ENCODE results near the gene TK2. TPM values are rescaled to one million over a fixed set of nuclear protein-coding genes. Genes with fewer than 3 reads are reported as not detected.

Gene TK2
- total and polyA plus RNA-seq, 4 donors = 10.5 to 31.9 (median 21.0) TPM

DNA sequence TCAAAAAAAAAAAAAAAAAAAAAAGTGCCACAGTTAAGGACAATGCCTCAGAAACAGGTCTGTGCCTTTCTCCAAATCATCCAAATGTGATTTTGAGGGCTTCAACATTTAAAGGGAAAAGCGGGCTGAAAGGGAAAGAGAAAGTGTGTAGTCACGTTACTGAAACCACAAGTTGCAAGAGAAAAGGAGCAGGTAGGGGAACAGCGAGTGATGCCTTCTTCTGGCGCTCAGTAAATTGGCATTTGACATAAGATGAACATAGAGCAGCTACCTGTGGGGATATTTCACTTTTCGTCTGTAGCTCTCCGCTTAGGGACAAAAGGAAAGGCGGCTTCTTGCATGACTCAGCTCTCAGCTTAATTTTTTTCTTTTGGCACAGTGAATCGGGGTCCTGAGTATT, 40.4 kb upstream of the TK2 start:
- DNase-seq (ENCODE audit: low spot score) = no peak
- Histone ChIP-seq H3K27me3 (ENCODE audit: control insufficient read depth in 4 of 4, insufficient read depth in 4 of 4, low read length in 3 of 4) (no peaks in the 10 kb centered on the region), H3K36me3 (ENCODE audit: control insufficient read depth in 4 of 4, insufficient read depth in 3 of 4, low read depth in 1 of 4, low read length in 3 of 4) (no peaks in the 10 kb centered on the region), H3K9ac (ENCODE audit: low read depth in 1 of 2, low read length in 2 of 2) (no peak overlapping the region), H3K4me1 (ENCODE audit: control insufficient read depth in 4 of 4, insufficient read depth in 4 of 4, low read length in 3 of 4) (no peaks in the 10 kb centered on the region), H3K27ac (ENCODE audit: low read depth in 1 of 2, low read length in 2 of 2) (no peak overlapping the region), H3K4me3 (ENCODE audit: low read depth in 1 of 3, low read length in 3 of 3) (no peak overlapping the region), H3K9me3 (ENCODE audit: control insufficient read depth in 4 of 4, low read length in 3 of 4) (no peaks in the 10 kb centered on the region)
- TF ChIP-seq HNF4G (IDR thresholded peaks at IDR 0.05) (no peak), SP1 (IDR thresholded peaks at IDR 0.05) (no peak), NR2F2 (IDR thresholded peaks at IDR 0.05) (no peak)
- WGBS = 81% methylated on average over 8 of the region's 8 CpGs

DNA sequence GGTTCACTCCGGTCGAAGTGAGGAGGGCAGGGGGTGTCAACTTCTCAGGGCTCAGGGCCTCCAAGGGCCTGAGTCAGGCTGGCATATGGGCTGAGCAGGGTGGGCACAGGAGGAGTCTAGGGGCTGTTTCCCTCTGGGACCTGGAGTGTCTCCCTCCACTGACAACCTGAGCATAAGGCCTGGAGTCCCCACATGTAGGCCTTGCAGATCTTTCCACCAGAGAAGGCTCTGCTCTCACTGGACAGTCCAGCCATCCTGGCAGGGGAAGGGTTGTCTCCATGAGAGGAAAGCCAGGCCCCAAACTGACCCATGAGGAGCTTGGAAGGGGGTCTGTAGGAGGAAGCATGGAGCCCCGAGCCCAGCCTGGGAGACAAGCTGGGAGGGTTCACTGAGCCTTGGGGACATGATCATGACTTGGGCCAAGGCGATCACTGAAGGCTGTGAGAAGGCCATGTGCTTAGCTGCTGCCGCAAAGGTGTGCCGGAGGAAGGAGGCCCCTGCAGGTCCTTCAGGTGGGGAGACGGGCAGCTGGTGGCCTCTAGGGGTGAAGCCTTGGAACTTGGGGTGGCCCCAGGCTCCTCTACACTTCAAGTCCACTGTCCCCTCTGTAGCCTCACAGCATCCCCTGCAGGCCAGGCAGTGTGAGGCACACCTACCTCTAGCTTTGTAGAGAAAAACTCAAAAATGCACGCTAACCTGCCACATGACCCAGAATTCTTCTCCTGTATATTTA, 39.2 kb upstream of the TK2 start:
- no peak overlapping the region for H3K27ac ChIP-seq (ENCODE audit: low read depth in 1 of 2, low read length in 2 of 2)
- H3K36me3 ChIP-seq (ENCODE audit: control insufficient read depth in 4 of 4, insufficient read depth in 3 of 4, low read depth in 1 of 4, low read length in 3 of 4) = no peaks in the 10 kb centered on the region
- no peaks in the 10 kb centered on the region for H3K9me3 ChIP-seq (ENCODE audit: control insufficient read depth in 4 of 4, low read length in 3 of 4)
- H3K4me3 ChIP-seq (ENCODE audit: low read depth in 1 of 3, low read length in 3 of 3) = no peak overlapping the region
- no peak for DNase-seq (ENCODE audit: low spot score)
- WGBS = 87% methylated on average over 8 of the region's 8 CpGs
- TF ChIP-seq JUND (IDR thresholded peaks at IDR 0.05) = no peak
- TF ChIP-seq, protein P1, sequence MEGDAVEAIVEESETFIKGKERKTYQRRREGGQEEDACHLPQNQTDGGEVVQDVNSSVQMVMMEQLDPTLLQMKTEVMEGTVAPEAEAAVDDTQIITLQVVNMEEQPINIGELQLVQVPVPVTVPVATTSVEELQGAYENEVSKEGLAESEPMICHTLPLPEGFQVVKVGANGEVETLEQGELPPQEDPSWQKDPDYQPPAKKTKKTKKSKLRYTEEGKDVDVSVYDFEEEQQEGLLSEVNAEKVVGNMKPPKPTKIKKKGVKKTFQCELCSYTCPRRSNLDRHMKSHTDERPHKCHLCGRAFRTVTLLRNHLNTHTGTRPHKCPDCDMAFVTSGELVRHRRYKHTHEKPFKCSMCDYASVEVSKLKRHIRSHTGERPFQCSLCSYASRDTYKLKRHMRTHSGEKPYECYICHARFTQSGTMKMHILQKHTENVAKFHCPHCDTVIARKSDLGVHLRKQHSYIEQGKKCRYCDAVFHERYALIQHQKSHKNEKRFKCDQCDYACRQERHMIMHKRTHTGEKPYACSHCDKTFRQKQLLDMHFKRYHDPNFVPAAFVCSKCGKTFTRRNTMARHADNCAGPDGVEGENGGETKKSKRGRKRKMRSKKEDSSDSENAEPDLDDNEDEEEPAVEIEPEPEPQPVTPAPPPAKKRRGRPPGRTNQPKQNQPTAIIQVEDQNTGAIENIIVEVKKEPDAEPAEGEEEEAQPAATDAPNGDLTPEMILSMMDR (IDR thresholded peaks at IDR 0.05; ENCODE audit: low read depth, low read length, missing input control) = peak; percentile 52
- TF ChIP-seq RAD21 (IDR thresholded peaks at IDR 0.05) = peak; percentile 68 to 80
- TF ChIP-seq, protein P2, sequence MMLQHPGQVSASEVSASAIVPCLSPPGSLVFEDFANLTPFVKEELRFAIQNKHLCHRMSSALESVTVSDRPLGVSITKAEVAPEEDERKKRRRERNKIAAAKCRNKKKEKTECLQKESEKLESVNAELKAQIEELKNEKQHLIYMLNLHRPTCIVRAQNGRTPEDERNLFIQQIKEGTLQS (IDR thresholded peaks at IDR 0.05) = no peak
- no peak for TF ChIP-seq RXRA (IDR thresholded peaks at IDR 0.05)
- TF ChIP-seq TAF1 (conservative IDR thresholded peaks at IDR 0.05) = no peak
- H3K4me1 ChIP-seq (ENCODE audit: control insufficient read depth in 4 of 4, insufficient read depth in 4 of 4, low read length in 3 of 4) = no peaks in the 10 kb centered on the region
- H3K9ac ChIP-seq (ENCODE audit: low read depth in 1 of 2, low read length in 2 of 2) = no peak overlapping the region
- no peaks in the 10 kb centered on the region for H3K27me3 ChIP-seq (ENCODE audit: control insufficient read depth in 4 of 4, insufficient read depth in 4 of 4, low read length in 3 of 4)

DNA sequence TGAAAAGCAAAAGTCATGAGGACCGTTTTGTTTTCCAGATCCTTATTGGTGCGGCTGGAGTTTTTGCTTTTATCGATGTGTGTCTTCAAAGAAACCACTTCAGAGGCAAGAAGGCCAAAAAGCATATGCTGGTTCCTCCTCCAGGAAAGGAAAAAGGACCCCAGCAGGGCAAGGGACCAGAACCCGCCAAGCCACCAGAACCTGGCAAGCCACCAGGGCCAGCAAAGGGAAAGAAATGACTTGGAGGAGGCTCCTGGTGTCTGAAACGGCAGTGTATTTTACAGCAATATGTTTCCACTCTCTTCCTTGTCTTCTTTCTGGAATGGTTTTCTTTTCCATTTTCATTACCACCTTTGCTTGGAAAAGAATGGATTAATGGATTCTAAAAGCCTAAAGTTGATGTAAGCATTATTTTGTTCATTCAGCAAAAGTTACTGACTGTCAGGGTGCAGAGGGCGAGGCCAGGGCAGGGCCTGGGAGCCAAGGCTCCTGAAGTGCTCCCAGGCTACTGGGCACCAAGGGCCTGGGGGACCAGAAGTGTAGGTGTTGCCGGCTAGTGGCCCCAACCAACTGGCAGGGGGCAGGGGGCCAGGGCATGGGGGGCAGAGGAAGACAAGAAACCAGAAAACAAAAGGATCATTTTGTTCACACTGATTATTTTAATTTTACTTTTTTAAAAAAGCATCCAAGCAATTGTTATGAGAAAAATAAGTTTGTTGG, 38.1 kb upstream of the TK2 start:
- peak overlapping the region in 1 of 2 donors; percentile 31 for H3K27ac ChIP-seq (ENCODE audit: low read depth in 1 of 2, low read length in 2 of 2)
- WGBS = 76% methylated on average over 7 of the region's 7 CpGs
- TF ChIP-seq, protein P3, sequence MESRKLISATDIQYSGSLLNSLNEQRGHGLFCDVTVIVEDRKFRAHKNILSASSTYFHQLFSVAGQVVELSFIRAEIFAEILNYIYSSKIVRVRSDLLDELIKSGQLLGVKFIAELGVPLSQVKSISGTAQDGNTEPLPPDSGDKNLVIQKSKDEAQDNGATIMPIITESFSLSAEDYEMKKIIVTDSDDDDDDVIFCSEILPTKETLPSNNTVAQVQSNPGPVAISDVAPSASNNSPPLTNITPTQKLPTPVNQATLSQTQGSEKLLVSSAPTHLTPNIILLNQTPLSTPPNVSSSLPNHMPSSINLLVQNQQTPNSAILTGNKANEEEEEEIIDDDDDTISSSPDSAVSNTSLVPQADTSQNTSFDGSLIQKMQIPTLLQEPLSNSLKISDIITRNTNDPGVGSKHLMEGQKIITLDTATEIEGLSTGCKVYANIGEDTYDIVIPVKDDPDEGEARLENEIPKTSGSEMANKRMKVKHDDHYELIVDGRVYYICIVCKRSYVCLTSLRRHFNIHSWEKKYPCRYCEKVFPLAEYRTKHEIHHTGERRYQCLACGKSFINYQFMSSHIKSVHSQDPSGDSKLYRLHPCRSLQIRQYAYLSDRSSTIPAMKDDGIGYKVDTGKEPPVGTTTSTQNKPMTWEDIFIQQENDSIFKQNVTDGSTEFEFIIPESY (IDR thresholded peaks at IDR 0.05) = no peak
- no peak for TF ChIP-seq EGR1 (IDR thresholded peaks at IDR 0.05; ENCODE audit: low read depth in 2 of 2)
- TF ChIP-seq, protein P4, sequence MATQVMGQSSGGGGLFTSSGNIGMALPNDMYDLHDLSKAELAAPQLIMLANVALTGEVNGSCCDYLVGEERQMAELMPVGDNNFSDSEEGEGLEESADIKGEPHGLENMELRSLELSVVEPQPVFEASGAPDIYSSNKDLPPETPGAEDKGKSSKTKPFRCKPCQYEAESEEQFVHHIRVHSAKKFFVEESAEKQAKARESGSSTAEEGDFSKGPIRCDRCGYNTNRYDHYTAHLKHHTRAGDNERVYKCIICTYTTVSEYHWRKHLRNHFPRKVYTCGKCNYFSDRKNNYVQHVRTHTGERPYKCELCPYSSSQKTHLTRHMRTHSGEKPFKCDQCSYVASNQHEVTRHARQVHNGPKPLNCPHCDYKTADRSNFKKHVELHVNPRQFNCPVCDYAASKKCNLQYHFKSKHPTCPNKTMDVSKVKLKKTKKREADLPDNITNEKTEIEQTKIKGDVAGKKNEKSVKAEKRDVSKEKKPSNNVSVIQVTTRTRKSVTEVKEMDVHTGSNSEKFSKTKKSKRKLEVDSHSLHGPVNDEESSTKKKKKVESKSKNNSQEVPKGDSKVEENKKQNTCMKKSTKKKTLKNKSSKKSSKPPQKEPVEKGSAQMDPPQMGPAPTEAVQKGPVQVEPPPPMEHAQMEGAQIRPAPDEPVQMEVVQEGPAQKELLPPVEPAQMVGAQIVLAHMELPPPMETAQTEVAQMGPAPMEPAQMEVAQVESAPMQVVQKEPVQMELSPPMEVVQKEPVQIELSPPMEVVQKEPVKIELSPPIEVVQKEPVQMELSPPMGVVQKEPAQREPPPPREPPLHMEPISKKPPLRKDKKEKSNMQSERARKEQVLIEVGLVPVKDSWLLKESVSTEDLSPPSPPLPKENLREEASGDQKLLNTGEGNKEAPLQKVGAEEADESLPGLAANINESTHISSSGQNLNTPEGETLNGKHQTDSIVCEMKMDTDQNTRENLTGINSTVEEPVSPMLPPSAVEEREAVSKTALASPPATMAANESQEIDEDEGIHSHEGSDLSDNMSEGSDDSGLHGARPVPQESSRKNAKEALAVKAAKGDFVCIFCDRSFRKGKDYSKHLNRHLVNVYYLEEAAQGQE (IDR thresholded peaks at IDR 0.05) = no peak
- TF ChIP-seq YY1 (IDR thresholded peaks at IDR 0.05) = no peak
- no peak for TF ChIP-seq HNF4G (IDR thresholded peaks at IDR 0.05)
- TF ChIP-seq, protein P5, sequence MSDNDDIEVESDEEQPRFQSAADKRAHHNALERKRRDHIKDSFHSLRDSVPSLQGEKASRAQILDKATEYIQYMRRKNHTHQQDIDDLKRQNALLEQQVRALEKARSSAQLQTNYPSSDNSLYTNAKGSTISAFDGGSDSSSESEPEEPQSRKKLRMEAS (IDR thresholded peaks at IDR 0.05) = no peak
- TF ChIP-seq FOXA2 (IDR thresholded peaks at IDR 0.05) = no peak
- no peak for TF ChIP-seq TAF1 (conservative IDR thresholded peaks at IDR 0.05)
- no peak for TF ChIP-seq GABPA (IDR thresholded peaks at IDR 0.05 in 1 of 2, conservative IDR thresholded peaks at IDR 0.05 in 1 of 2)
- TF ChIP-seq HNF4A (conservative IDR thresholded peaks at IDR 0.05) = no peak
- no peak for TF ChIP-seq RAD21 (IDR thresholded peaks at IDR 0.05)
- TF ChIP-seq RXRA (IDR thresholded peaks at IDR 0.05) = no peak
- no peak overlapping the region for H3K4me3 ChIP-seq (ENCODE audit: low read depth in 1 of 3, low read length in 3 of 3)
- H3K4me1 ChIP-seq (ENCODE audit: control insufficient read depth in 4 of 4, insufficient read depth in 4 of 4, low read length in 3 of 4) = no peaks in the 10 kb centered on the region
- no peaks in the 10 kb centered on the region for H3K36me3 ChIP-seq (ENCODE audit: control insufficient read depth in 4 of 4, insufficient read depth in 3 of 4, low read depth in 1 of 4, low read length in 3 of 4)
- no peaks in the 10 kb centered on the region for H3K27me3 ChIP-seq (ENCODE audit: control insufficient read depth in 4 of 4, insufficient read depth in 4 of 4, low read length in 3 of 4)
- DNase-seq (ENCODE audit: low spot score) = no peak
- H3K9ac ChIP-seq (ENCODE audit: low read depth in 1 of 2, low read length in 2 of 2) = no peak overlapping the region
- no peaks in the 10 kb centered on the region for H3K9me3 ChIP-seq (ENCODE audit: control insufficient read depth in 4 of 4, low read length in 3 of 4)

All from liver (tissue), 9 donors.